Measurements from ENCODE around the gene VCPKMT.
"Not testable (repeated sequence)": the region's sequence is repeated elsewhere in the genome, so short reads cannot be mapped to it uniquely, and the experiment has no call there.

VCPKMT gene

GRCh38 chr14:50091240-50091913 lies 25.0 kb downstream of the VCPKMT start:
- no peak for DNase-seq

- DNase-seq: no peak
Observed at GRCh38 chr14:50089208-50089607, 27.2 kb downstream of the VCPKMT start.

- DNase-seq: no peak
Observed at GRCh38 chr14:50088731-50089130, 27.6 kb downstream of the VCPKMT start.

GRCh38 chr14:50088117-50088515 lies 28.3 kb downstream of the VCPKMT start:
- no peak for DNase-seq

GRCh38 chr14:50087341-50088116 lies 28.8 kb downstream of the VCPKMT start:
- DNase-seq: no peak

GRCh38 chr14:50086321-50086711 lies 30.1 kb downstream of the VCPKMT start:
- no peak for DNase-seq

GRCh38 chr14:50085570-50086320 lies 30.6 kb downstream of the VCPKMT start:
- DNase-seq: peak in 1 of 2 donors; percentile 34

GRCh38 chr14:50084666-50085065 lies 31.7 kb downstream of the VCPKMT start:
- no peak for DNase-seq

GRCh38 chr14:50083467-50084337 lies 32.7 kb downstream of the VCPKMT start:
- peak; percentile 60 to 64 for DNase-seq

- peak; percentile 79 to 83 for DNase-seq
Observed at GRCh38 chr14:50082784-50083466, 33.4 kb downstream of the VCPKMT start.

GRCh38 chr14:50082308-50082742 lies 34.0 kb downstream of the VCPKMT start:
- DNase-seq: peak; percentile 48 to 58

GRCh38 chr14:50079103-50079502 lies 37.3 kb downstream of the VCPKMT start:
- DNase-seq: not testable (repeated sequence)

GRCh38 chr14:50073663-50074062 lies 42.7 kb downstream of the VCPKMT start:
- DNase-seq: not testable (repeated sequence)

- no peak for DNase-seq
Observed at GRCh38 chr14:50072395-50072794, 44.0 kb downstream of the VCPKMT start.

GRCh38 chr14:50070840-50071548 lies 45.4 kb downstream of the VCPKMT start:
- DNase-seq: no peak

GRCh38 chr14:50070230-50070629 lies 46.1 kb downstream of the VCPKMT start:
- no peak for DNase-seq

GRCh38 chr14:50069325-50069724 lies 47.0 kb downstream of the VCPKMT start:
- no peak for DNase-seq

- DNase-seq: no peak
Observed at GRCh38 chr14:50068496-50068895, 47.9 kb downstream of the VCPKMT start.

GRCh38 chr14:50067723-50068495 lies 48.5 kb downstream of the VCPKMT start:
- DNase-seq: no peak

- DNase-seq: no peak
Observed at GRCh38 chr14:50065583-50065982, 50.8 kb downstream of the VCPKMT start.
